ENCODE results near the gene PADI4.

The PADI4 gene

GRCh38 chr1:17282836-17283235 lies 25.2 kb upstream of the PADI4 start:
- no peak for DNase-seq

- no peak for DNase-seq
These were observed 21.4 kb upstream of the PADI4 start for GRCh38 chr1:17286646-17287045.

GRCh38 chr1:17287130-17287776 lies 20.7 kb upstream of the PADI4 start:
- peak in 1 of 2 donors; percentile 51 for DNase-seq

GRCh38 chr1:17289721-17290120 lies 18.3 kb upstream of the PADI4 start:
- DNase-seq = no peak

GRCh38 chr1:17290553-17290952 lies 17.4 kb upstream of the PADI4 start:
- DNase-seq = no peak

GRCh38 chr1:17292299-17293160 lies 15.5 kb upstream of the PADI4 start:
- no peak for DNase-seq

- DNase-seq = no peak
These were observed 14.1 kb upstream of the PADI4 start for GRCh38 chr1:17293681-17294425.

GRCh38 chr1:17295292-17295691 lies 12.7 kb upstream of the PADI4 start:
- DNase-seq = no peak

- DNase-seq = peak in 1 of 2 donors; percentile 44
These were observed 11.9 kb upstream of the PADI4 start for GRCh38 chr1:17296086-17296485.

GRCh38 chr1:17297991-17298390 lies 10.0 kb upstream of the PADI4 start:
- DNase-seq = no peak

GRCh38 chr1:17301767-17302166 lies 6.2 kb upstream of the PADI4 start:
- no peak for DNase-seq

GRCh38 chr1:17304151-17304825 lies 3.7 kb upstream of the PADI4 start:
- no peak for DNase-seq

- no peak for DNase-seq
These were observed 3.2 kb upstream of the PADI4 start for GRCh38 chr1:17304826-17305175.

GRCh38 chr1:17305576-17306095 lies 2.4 kb upstream of the PADI4 start:
- no peak for DNase-seq

GRCh38 chr1:17306407-17306806 lies 1.6 kb upstream of the PADI4 start:
- DNase-seq = no peak

- no peak for DNase-seq
These were observed 1.1 kb upstream of the PADI4 start for GRCh38 chr1:17306921-17307320.

GRCh38 chr1:17307329-17307728 lies 668 bp upstream of the PADI4 start:
- no peak for DNase-seq

GRCh38 chr1:17308593-17308992 lies 596 bp downstream of the PADI4 start:
- peak; percentile 66 to 87 for DNase-seq

GRCh38 chr1:17309426-17310067 lies 1.6 kb downstream of the PADI4 start:
- DNase-seq = no peak

- no peak for DNase-seq
These were observed 2.2 kb downstream of the PADI4 start for GRCh38 chr1:17310068-17310640.

- no peak for DNase-seq
These were observed 5.7 kb downstream of the PADI4 start for GRCh38 chr1:17313530-17314309.

Measured in inflammatory macrophage treated with lipopolysaccharide for 1 hour (primary cell).